ENCODE results near the gene KRT84. TPM values are rescaled to one million over a fixed set of nuclear protein-coding genes. Genes with fewer than 3 reads are reported as not detected.

The KRT84 gene
- polyA plus RNA-seq, 1 experiment = not detected

DNA sequence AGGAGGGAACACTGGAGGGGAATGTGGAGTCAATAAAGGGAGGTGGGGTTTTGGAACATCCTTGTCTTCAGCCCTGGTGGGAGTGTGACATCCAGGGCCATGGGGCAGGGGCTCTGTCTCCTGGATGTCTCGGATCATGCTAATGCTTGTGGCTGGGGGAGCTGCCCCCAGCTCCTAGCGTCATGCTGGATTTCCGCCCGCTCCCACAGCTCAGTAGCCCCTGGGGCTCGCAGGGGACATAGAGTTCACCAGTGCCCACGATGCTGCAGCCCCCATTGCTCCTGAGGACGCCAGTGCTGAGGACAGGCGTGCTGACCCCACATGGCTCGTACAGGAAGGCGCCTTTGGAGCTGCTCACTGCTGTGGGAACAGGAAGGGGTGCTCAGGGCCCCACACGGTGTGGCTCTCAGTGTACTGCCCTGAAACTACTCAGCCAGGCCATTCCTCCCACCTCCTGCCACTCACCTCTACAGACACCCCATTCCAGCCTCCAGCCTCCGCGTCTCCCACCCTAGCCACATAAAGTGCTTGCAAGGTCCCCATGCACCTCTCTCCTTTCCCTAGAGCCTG, 9.5 kb upstream of the KRT84 start:
- CTCF ChIA-PET = interaction anchor here (1.7 kb wide), 1 partner anchor 23 kb away, joined by 7 read pairs; no protein-coding TSS in a partner anchor
- TF ChIP-seq, protein P1, sequence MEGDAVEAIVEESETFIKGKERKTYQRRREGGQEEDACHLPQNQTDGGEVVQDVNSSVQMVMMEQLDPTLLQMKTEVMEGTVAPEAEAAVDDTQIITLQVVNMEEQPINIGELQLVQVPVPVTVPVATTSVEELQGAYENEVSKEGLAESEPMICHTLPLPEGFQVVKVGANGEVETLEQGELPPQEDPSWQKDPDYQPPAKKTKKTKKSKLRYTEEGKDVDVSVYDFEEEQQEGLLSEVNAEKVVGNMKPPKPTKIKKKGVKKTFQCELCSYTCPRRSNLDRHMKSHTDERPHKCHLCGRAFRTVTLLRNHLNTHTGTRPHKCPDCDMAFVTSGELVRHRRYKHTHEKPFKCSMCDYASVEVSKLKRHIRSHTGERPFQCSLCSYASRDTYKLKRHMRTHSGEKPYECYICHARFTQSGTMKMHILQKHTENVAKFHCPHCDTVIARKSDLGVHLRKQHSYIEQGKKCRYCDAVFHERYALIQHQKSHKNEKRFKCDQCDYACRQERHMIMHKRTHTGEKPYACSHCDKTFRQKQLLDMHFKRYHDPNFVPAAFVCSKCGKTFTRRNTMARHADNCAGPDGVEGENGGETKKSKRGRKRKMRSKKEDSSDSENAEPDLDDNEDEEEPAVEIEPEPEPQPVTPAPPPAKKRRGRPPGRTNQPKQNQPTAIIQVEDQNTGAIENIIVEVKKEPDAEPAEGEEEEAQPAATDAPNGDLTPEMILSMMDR (IDR thresholded peaks at IDR 0.05; ENCODE audit: low read depth, low read length) = no peak
- DNase-seq (ENCODE audit: low read depth, low spot score) = no peak
- Histone ChIP-seq H3K27ac (ENCODE audit: low read depth, low read length) (no peak overlapping the region), H3K27me3 (ENCODE audit: control insufficient read depth, insufficient read depth, low read length) (peaks cover 29% of the 10 kb centered on the region), H3K9me3 (ENCODE audit: control insufficient read depth, insufficient read depth, low read length) (no peaks in the 10 kb centered on the region), H3K4me3 (ENCODE audit: low read depth, low read length) (no peak overlapping the region)
- POLR2A ChIA-PET = no interaction called here

DNA sequence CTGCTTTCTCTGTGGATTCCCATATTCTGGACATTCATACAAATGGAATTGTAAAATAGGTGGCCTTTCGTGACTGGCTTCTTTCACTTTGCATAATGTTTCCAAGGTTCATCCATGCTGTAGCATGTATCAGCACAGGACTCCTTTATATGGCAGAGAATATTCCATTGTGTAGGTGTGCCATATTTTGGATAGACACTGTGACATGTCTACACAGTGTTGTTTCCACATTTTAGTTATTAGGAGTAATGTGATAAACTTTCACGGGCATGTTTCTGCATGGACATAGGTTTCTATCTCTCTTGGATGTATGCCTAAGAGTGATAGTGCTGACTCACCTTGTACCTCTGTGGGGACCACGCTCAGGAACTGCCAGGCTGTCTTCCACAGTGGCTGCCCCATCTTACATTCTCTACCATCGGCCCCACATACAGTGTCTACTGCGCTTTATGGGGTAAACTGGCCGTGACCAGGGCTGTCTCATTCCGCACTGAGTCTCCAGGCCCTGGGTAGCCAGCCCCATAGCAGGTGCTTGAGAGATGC, 7.1 kb upstream of the KRT84 start:
- ChIA-PET CTCF (interaction anchor here (1.3 to 1.8 kb wide), 2 partner anchors 20 to 478 kb away, joined by 4 to 8 read pairs; no protein-coding TSS in a partner anchor), POLR2A (no interaction called here)
- Histone ChIP-seq H3K4me3 (ENCODE audit: low read depth, low read length) (no peak overlapping the region), H3K27ac (ENCODE audit: low read depth, low read length) (no peak overlapping the region), H3K9me3 (ENCODE audit: control insufficient read depth, insufficient read depth, low read length) (no peaks in the 10 kb centered on the region), H3K27me3 (ENCODE audit: control insufficient read depth, insufficient read depth, low read length) (peaks cover 39% of the 10 kb centered on the region)
- TF ChIP-seq, protein P1 (IDR thresholded peaks at IDR 0.05; ENCODE audit: low read depth, low read length) = no peak
- no peak for DNase-seq (ENCODE audit: low read depth, low spot score)

DNA sequence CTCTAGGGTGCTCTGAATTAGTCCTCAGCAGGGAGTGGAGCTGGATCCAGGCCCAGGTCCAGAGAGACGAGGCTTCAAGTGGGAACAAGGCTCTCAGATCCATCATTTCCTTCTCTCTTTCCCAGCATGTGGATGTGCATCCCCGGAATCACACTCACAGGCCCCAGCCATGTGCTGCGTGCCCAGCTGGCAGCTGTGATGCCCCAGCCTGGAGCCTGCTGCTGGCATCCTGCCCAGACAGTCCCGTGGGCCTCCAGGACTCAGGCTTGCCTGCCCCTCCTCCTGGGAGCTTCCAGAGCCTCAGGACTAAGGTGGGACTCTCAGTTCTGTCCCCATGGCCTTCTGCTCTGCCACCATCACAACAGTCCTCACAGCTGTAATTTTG, 6.2 kb upstream of the KRT84 start:
- no peak overlapping the region for H3K4me3 ChIP-seq (ENCODE audit: low read depth, low read length)
- DNase-seq (ENCODE audit: low read depth, low spot score) = no peak
- no peak overlapping the region for H3K27ac ChIP-seq (ENCODE audit: low read depth, low read length)
- H3K27me3 ChIP-seq (ENCODE audit: control insufficient read depth, insufficient read depth, low read length) = peaks cover 37% of the 10 kb centered on the region
- H3K9me3 ChIP-seq (ENCODE audit: control insufficient read depth, insufficient read depth, low read length) = no peaks in the 10 kb centered on the region
- POLR2A ChIA-PET = interaction anchor here (0.5 kb wide), 1 partner anchor 154 kb away, joined by 3 read pairs; no protein-coding TSS in a partner anchor
- TF ChIP-seq, protein P1 (IDR thresholded peaks at IDR 0.05; ENCODE audit: low read depth, low read length) = no peak
- CTCF ChIA-PET = interaction anchor here (0.9 to 1.8 kb wide), 4 partner anchors 19 to 488 kb away, joined by 3 to 13 read pairs (median 6); no protein-coding TSS in a partner anchor

DNA sequence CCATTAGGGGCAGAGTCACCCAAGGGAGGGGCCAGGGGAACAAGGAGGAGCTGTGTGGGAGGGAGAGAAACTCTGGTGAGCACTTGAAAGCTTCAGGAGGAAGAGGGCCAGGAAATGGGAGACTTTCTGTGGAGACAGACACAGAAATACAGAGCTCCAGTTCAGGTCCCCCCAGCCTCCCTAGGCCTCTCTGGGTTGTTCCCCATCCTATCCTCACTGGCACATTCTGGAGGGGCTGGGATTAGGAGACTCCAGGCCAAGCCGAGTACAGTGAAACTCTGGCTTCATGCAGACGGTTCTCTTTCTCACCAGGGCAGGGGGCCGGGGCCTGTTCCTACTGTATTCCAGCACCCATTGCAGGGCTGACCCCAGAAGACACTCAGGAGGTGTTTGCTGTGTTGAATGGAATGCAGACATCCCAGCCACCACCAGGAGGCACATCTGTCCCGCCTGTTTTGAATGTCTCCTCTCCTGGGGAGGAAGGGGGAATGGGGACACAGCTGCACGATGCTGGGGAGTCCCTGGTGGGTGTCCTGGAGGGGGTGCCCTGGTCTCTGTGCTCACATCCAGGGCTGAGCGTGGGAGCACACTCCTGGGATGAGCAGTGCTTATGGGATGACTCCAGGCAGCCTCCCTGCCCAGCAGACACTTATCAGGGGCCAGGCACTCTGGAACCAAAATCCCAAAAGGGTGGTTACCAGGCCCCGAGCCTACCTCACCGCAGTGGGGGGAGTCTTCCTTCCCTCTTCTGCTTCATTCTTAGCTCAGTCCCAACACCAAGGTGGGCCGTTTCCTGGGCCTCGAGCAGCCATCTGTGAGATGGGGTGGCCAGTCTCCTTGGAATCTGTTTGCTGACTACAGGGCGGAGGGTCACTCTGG, 5.5 kb upstream of the KRT84 start:
- no peak overlapping the region for H3K27ac ChIP-seq (ENCODE audit: low read depth, low read length)
- H3K9me3 ChIP-seq (ENCODE audit: control insufficient read depth, insufficient read depth, low read length) = no peaks in the 10 kb centered on the region
- TF ChIP-seq, protein P1 (IDR thresholded peaks at IDR 0.05; ENCODE audit: low read depth, low read length) = peak; percentile 63
- peaks cover 36% of the 10 kb centered on the region for H3K27me3 ChIP-seq (ENCODE audit: control insufficient read depth, insufficient read depth, low read length)
- POLR2A ChIA-PET = interaction anchor here (0.5 kb wide), 1 partner anchor 153 kb away, joined by 3 read pairs; no protein-coding TSS in a partner anchor
- CTCF ChIA-PET = interaction anchor here (0.8 to 1.8 kb wide), 5 partner anchors 19 to 489 kb away, joined by 3 to 13 read pairs (median 4); no protein-coding TSS in a partner anchor
- no peak for DNase-seq (ENCODE audit: low read depth, low spot score)
- no peak overlapping the region for H3K4me3 ChIP-seq (ENCODE audit: low read depth, low read length)

Measured in AG04450 (cell line).